ENCODE results near the gene TMEM238.

Gene TMEM238

GRCh38 chr19:55341595-55342531, 42.2 kb downstream of the TMEM238 start:
- TF ChIP-seq CTCF (IDR thresholded peaks at IDR 0.05; ENCODE audit: insufficient read depth, low read depth, low read length, missing control alignments): no peak
- peak overlapping the region; percentile 95; the same call in 1 of the 2 replicates for H3K4me3 ChIP-seq (ENCODE audit: low read depth, low read length)
- no peak for DNase-seq (ENCODE audit: low read depth)

GRCh38 chr19:55341171-55341588, 42.9 kb downstream of the TMEM238 start:
- peak overlapping the region; percentile 95 for H3K4me3 ChIP-seq (ENCODE audit: low read depth, low read length)
- no peak for TF ChIP-seq CTCF (IDR thresholded peaks at IDR 0.05; ENCODE audit: insufficient read depth, low read depth, low read length, missing control alignments)
- peak; percentile 77 for DNase-seq (ENCODE audit: low read depth)

GRCh38 chr19:55340784-55341147, 43.3 kb downstream of the TMEM238 start:
- DNase-seq (ENCODE audit: low read depth): no peak
- H3K4me3 ChIP-seq (ENCODE audit: low read depth, low read length): peak overlapping the region; percentile 95
- peak; percentile 14 for TF ChIP-seq CTCF (IDR thresholded peaks at IDR 0.05; ENCODE audit: insufficient read depth, low read depth, low read length, missing control alignments)

- TF ChIP-seq CTCF (IDR thresholded peaks at IDR 0.05; ENCODE audit: insufficient read depth, low read depth, low read length, missing control alignments): no peak
- peak; percentile 39 for DNase-seq (ENCODE audit: low read depth)
- H3K4me3 ChIP-seq (ENCODE audit: low read depth, low read length): peak overlapping the region; percentile 95
Measured at GRCh38 chr19:55339889-55340783, 44.0 kb downstream of the TMEM238 start.

GRCh38 chr19:55339105-55339888, 44.8 kb downstream of the TMEM238 start, which contains the start of gene KMT5C:
Gene KMT5C (plus strand): TSS chr19:55339876. CDS start chr19:55341937, 2,061 bp downstream.
- DNase-seq (ENCODE audit: low read depth): peak; percentile 100
- peak within 1 kb of the TSS; percentile 95 for H3K4me3 ChIP-seq (ENCODE audit: low read depth, low read length)
- no peak for TF ChIP-seq CTCF (IDR thresholded peaks at IDR 0.05; ENCODE audit: insufficient read depth, low read depth, low read length, missing control alignments)

GRCh38 chr19:55336101-55336500, 48.0 kb downstream of the TMEM238 start:
- TF ChIP-seq CTCF (IDR thresholded peaks at IDR 0.05; ENCODE audit: insufficient read depth, low read depth, low read length, missing control alignments): no peak
- no peak overlapping the region for H3K4me3 ChIP-seq (ENCODE audit: low read depth, low read length)
- DNase-seq (ENCODE audit: low read depth): no peak

All from GM12865 (cell line).